GM10847 (cell line): ENCODE data around the gene BANF1.

Experiments
- POLR2A ChIP-seq: IDR thresholded peaks from 2 replicates; pipeline ENCODE4 v1.6.1; 2011; ENCODE audit not compliant: insufficient read length; ENCODE audit errors: extremely low read depth

The BANF1 gene

DNA sequence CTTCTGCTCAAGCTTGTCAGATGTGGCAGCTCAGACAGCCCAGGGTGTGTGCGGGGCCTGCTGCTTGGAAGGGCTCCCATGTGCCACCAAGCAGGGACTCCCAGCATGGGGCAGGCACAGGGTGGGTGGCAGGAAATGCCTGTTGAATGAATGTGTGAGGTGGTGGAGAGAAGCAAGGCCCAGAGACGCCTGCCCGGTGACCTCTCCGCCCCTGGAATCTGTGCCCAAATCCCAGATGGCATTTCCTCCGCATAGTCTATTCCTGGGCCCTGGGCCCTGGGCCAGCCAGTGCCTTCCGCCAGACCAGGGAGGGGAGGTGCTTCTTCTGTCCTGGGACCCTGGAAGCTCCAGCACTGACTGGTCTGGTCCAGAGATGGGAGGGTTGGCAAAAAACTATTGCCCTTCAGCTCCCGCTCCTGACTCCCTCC, 13.2 kb downstream of the BANF1 start:
- no peak for TF ChIP-seq POLR2A

DNA sequence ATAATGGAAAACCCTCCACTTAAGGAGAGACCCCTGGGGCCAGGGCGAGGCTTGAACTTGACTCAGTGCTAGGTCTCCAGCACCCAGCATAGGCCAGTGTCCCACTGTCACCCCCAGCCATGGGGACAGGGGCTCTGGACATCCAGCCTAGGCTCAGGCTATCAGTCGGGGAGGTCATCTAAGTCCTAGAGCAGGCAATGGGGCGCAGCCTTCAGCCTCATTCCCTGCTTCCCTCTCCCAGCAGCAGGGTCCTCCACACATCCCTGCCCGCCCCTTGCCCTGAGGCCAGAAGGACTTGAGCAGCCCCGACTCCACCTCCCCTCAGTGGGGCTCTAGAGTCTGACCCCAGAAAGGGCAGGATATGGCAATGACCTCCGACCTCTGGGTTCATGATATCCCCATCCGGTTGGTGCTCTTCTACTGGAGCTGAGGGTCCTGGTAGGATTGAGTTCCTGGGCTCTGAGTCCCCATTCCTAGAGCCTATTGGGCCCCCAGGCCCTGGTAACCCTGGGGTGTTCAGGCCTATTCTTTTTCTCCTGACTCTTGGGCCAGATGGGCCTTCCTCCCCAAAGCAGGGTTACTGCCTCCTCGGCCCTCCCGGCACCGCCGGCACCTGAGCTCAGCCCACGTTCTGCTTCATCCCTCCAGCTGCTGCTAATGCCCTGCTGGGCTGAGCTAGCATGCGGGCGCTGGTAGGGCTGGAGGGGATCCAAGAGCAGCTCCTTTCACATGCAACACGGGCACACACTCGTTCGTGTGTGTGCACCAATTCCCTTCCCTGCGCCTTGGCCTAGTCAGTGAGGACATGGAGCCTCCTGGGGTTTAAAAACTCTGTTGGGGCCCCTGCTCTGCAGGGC, 13.9 kb downstream of the BANF1 start:
- no peak for TF ChIP-seq POLR2A

DNA sequence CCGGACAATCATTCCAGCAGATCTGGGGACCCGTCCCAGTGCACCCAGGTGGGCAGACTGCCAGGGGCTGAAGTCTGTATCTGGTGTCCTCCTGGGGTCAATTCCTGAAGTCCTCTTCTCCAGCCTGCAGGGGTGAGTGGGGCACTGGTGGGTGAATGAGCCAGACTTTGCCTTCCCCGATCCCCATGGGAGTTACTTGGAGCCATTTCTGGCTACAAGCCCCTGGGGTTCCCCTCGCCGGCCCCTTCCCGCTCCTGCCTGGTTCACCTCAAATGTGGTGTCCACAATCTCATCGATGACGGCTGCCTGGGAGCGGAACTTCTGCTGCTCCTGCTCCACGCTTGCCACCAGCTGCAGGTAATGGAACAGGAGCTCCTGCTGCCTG, 14.5 kb downstream of the BANF1 start:
- TF ChIP-seq POLR2A: no peak

DNA sequence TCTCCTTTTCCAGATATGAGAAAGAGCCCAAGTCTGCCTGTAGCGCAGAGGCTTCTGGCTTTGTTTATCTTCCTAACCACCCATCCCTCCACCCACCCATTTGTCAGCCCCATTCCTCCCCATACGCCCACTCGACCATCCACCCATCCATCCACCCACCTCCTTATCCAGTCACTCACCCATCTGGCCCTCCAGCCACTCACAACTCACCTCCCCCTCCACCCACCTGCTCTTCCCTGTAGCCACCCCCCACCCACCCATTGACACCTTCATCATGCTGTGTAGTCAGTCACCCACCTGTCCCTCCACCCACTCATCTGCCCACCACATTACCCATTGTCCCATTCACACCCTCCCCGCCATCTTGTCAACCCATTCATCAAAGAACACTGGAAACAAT, 15.0 kb downstream of the BANF1 start:
- TF ChIP-seq POLR2A: no peak

DNA sequence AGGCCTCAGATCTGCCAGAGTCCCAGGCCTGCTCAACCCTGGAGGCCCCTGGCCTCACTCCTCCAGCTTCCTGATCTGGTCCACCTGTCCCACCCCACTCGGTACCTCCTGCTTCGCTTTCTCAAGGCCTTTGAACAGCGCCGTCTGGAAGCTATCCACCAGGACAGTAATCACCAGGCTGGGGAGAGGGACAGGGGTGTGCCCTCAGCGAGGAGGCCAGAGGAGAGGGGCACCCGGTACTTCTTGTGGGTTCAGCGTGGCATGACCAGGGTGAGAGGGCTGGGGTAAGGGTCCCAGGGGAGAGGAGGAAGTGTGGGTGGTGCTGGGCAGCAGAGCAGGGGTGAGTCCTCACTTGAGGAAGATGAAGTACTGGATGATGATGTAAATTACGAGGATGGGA, 17.9 kb downstream of the BANF1 start:
- TF ChIP-seq POLR2A: no peak

DNA sequence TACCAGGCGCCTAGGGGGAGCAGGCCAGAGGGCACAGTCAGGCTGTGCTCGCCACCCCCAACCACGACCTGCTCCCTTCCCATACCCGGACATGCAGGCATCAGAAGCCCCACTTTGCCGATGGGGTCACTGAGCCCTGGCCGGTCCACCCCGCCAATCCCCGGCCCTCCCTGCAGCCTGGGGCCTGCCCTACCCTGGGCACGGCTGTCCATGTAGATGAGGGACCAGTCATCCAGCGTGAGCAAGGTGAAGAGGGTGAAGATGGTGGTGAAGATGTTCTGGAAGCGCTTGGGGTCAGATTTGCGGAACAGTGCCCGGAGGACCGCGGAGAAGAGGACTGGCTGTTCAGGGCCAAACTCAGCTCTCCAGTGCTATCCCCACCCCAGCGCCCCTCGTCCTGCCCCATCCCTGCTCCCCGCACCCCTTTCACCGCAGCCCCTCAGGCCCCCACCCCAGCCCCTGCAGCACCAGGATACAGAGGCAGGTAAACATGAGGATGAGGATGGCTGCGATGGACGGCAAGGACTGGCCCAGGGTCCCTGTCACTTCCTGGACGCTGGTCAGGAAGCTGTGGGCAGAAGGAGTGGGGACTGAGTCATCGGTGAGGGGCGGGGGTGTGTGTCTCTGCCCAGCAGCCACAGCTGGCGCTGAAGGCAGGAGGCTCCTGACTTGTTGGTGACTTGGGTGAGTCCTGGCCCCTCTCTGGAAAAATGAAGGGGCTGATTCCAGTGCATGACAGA, 18.5 kb downstream of the BANF1 start:
- TF ChIP-seq POLR2A: no peak

DNA sequence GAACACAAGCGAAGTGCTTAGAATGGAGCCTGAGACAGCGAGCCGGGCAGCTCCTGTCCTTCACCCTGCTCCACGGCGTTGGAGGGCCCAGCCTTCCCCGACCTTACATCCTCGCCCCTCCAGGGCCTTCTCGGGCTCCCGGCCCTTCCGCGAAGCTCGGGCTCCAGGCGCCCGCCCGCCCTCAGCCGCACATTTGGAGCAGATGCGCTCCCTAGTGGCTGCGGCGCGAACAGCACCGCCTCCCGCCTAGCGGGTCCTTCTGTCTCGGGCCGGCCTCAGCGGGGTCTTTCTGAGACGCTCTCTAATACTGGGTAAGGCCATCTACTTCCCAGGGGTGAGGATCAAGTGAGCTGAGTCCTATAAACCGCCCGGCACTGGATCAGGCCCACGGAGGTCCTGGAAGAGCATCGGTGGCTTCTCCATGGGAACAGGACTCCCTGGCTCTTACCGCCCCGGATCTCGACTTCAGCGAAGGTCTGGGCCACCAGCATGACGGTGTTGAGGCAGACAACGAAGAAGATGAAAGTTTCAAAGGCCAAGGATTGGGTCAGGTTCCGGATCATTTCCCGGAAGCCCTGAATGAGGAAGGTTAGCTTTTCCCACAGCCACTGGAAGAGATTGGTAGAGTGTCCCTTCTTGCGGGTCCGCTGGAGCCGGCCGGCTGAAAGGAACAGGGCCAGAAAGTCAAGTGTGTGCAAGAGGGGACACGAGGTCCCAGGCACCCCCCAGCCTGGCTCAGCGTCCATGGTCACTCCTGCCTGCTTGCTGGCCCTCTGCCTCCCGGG, 20.3 kb downstream of the BANF1 start:
- no peak for TF ChIP-seq POLR2A

DNA sequence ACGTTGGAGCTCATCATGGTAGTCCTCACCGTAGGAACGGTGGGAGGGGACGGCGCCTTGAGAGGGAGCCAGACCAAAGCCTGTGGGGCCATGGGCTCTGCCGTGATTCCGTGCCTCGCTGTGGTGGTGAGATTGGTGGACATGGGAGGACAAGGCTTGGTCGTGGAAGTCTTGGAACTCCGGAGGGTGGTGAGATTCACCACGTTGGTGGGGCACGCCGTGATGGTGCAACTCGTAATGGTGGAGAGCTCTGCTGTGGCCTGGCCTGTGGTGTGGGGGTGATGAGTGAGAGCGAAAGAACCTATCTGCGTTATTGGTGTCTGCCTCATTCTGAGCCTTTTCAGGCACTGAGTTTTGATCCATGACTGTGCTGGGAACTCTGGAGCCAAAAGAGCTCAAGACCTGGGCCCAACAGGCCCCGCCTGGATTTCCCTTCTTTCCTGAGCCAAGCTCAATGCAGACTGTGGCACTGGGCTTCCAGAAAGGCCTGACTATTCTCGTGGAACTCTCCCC, 23.8 kb downstream of the BANF1 start, which contains the start of gene CATSPER1:
Gene CATSPER1 (minus strand): TSS at position 463 of the 513 bp plus-strand sequence. CDS start 100 bp downstream, at position 363.
- TF ChIP-seq POLR2A: no peak

DNA sequence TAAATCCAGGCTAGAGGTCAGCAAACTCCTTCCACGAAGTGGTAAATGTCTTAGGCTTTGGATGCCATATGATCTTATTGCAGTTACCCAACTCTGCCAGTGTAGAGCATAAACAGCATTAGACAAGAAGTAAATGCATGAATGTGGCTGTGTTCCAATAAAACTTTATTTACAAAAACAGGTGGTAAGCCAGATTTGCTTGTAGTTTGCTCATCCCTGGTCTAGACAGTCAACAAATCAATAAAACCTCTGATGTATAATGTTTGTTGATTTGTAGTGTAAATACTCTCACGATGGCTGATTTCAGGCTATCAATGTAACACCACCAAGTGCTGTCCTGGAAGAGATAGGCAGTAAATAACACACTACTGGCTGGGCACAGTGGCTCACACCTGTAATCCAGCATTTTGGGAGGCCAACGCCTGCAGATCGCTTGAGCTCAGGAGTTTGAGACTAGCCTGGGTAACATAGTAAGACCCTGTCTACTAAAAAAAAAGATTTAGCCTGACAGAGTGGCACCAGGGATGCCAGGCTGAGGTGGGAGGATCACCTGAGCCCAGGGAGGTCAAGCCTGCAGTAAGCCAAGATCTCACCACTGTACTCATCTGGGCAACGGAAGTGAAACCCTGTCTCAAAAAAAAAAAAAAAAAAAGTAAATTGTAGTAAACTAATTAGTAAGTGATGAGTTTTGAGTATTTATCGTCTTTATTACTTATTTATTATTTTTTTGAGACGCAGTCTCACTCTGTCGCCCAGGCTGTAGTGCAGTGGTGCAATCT, 30.8 kb downstream of the BANF1 start:
- TF ChIP-seq POLR2A: no peak

DNA sequence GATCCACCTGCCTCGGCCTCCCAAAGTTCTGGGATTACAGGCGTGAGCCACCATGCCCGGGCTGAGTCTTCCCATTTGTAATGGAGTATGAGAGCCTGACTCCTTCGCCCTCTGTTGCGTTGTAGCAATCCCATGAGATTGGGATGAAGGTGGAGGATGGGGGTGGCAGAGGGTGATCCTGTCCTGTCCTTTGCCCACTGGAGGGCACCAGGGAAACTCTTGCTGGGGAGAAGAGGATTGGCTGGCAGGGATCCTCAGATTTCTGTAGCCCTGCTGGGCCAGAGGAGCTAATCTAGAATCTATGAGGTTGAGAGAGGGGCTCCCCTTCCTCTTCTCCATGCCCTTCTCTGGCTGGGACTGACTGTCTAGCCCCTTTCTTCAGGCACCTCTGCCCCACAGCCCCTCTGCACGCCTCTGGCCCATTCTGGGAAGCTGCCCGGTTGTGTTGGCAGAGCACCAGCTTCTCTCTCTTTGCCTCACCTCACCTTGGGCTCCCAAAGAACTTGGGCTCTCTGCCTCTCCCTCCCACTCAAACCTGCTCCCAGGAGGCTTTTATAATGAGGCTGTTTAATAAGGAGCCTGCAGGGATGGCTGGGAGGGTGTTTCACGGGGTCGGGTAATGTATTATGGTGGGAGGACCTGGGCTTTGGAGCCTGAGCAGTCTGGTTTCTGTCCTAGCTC, 33.5 kb downstream of the BANF1 start:
- no peak for TF ChIP-seq POLR2A

DNA sequence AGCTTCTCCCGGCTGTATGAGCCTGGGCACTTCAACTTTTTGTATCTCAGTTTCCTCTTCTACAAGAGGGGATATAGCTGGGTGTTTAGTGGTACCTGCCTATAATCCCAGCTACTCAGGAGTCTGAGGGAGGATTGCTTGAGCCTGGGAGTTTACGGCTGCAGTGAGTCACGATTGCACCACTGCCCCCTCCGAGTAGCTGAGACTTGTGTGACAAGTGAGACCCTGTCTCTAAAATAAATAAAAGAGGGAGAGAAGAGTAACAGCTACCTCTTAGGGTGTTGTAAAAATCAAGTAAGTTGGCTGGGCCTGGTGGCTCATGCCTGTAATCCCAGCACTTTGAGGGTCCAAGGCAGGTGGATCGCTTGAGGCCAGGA, 34.0 kb downstream of the BANF1 start:
- TF ChIP-seq POLR2A: no peak

DNA sequence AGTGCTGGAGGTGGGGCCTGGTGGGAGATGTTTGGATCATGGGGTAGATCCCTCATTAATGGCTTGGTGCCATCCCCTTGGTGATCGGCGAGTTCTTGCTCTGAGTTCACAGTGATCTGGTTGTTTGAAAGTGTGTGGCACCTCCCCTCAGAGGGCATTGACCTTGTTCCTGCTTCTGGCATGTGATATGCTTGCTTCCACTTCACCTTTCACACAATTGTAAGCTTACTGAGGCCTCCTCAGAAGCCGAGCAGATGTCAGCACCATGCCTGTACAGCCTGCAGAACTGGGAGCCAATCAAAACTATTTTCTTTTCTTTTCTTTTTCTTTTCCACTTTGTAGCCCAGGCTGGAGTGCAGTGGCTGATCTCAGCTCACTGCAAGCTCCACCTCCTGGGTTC, 35.0 kb downstream of the BANF1 start:
- TF ChIP-seq POLR2A: no peak

DNA sequence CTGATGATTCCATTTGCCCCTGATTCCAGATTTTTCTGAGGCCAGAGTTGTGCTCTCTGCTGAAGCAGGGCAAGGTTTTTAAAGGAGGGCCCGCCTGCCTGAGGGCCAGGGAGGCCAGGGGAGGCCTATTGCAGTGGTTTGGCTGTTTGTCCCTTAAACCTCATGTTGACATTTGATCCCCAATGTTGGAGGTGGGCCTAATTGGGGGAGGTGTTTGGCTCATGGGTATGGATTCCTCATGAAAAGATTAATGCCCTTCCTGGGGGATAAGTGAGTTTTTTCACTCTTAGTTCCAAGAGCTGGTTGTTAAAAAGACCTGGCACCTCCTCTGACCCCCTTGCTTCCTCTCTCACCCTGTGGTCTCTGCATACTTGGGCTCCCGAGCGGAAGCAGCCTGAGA, 37.5 kb downstream of the BANF1 start:
- no peak for TF ChIP-seq POLR2A

DNA sequence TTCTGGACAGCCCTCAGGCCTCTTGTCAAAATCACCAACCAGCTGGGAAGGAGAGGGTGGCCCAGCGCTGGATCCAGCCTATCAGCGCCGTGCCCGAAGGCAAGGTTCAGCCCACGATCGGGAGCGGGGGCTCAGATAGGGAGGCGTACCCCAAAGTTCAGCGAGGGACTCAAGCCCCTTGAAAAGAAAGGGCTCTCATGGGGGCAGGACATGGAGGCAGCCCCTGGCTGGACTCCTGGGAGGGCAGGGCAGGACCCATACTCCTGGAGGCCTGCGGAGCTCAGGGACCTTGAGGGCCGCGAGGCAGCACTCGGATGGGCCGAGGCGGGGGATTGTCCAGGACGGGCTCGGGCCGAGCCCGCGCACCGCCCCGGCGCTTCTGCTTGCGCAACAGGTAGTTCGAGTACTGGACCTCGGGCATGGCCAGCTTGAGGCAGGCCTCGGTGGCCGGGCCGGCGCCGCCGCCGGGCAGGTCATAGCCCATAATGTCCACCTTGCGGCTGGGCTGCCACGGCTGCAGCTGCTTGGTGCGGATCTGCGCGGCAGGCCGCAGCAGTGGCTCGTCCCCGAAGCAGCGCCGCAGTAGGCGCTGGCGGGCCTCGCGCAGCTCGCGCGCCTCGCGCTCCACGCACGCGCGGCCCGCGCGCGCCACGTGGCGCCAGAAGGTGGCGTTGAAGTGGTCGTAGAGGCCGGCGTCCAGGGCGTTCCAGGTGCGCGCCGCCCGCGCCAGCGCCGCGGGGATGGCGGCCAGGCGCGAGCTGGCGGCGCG, 40.1 kb downstream of the BANF1 start:
- no peak for TF ChIP-seq POLR2A
